ENCODE results near the gene PHC2. TPM values are rescaled to one million over a fixed set of nuclear protein-coding genes. Genes with fewer than 3 reads are reported as not detected.

Gene PHC2
- total RNA-seq, 1 donor = 85.4 TPM

DNA sequence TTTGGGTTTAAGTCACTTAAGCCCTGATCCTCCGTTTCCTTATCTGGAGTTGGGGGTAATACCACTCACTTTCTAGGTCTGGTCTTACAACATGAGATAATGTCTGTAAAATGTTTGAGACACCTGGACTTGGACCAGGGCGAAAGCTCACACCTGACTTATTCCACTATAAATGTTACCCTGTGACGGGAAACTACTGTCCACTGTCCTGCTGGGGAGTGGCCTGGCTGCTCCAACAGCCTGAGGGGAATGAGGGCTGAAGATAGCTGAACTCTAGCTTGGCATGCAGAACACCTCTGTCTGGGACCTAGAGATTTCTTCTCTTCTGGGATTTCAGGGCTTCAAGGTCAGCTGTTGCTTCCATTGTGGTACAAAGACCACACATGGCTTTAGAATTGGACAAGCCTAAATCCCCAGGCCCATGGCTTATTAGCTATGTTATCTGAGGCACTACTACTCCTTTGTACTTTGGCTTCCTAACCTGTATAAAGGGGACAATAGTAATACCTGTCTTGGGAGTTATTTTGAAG lies 100.5 kb downstream of the PHC2 start:
- Histone ChIP-seq H3K27ac (ENCODE audit: low read depth, low read length) (peak overlapping the region; percentile 89), H3K79me2 (ENCODE audit: insufficient read depth, low read length) (peaks cover 73% of the 10 kb centered on the region), H3K36me3 (ENCODE audit: insufficient read depth, low read length) (peaks cover 90% of the 10 kb centered on the region), H3K4me2 (ENCODE audit: insufficient read depth, low read length) (no peak overlapping the region), H3K4me1 (ENCODE audit: insufficient read depth, low read length) (peaks cover 61% of the 10 kb centered on the region), H3K27me3 (ENCODE audit: insufficient read depth, low read length) (no peaks in the 10 kb centered on the region), H4K20me1 (ENCODE audit: insufficient read depth, low read length) (peaks cover 72% of the 10 kb centered on the region), H3K4me3 (ENCODE audit: insufficient read depth, low read length) (no peak overlapping the region), H3K9me3 (ENCODE audit: low read depth, low read length) (no peaks in the 10 kb centered on the region), H2AFZ (ENCODE audit: low read length) (no peak overlapping the region)
- DNase-seq (ENCODE audit: insufficient read length, low spot score, missing footprints) = no peak
- TF ChIP-seq, protein P1, sequence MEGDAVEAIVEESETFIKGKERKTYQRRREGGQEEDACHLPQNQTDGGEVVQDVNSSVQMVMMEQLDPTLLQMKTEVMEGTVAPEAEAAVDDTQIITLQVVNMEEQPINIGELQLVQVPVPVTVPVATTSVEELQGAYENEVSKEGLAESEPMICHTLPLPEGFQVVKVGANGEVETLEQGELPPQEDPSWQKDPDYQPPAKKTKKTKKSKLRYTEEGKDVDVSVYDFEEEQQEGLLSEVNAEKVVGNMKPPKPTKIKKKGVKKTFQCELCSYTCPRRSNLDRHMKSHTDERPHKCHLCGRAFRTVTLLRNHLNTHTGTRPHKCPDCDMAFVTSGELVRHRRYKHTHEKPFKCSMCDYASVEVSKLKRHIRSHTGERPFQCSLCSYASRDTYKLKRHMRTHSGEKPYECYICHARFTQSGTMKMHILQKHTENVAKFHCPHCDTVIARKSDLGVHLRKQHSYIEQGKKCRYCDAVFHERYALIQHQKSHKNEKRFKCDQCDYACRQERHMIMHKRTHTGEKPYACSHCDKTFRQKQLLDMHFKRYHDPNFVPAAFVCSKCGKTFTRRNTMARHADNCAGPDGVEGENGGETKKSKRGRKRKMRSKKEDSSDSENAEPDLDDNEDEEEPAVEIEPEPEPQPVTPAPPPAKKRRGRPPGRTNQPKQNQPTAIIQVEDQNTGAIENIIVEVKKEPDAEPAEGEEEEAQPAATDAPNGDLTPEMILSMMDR (IDR thresholded peaks at IDR 0.05; ENCODE audit: extremely low read depth, low read depth, low read length) = no peak

GRCh38 chr1:33329600-33330305 lies 101.1 kb downstream of the PHC2 start:
- Histone ChIP-seq H2AFZ (ENCODE audit: low read length) (no peak overlapping the region), H3K4me1 (ENCODE audit: insufficient read depth, low read length) (peaks cover 55% of the 10 kb centered on the region)

GRCh38 chr1:33328817-33329216 lies 102.1 kb downstream of the PHC2 start:
- DNase-seq (ENCODE audit: insufficient read length, low spot score, missing footprints) = peak; percentile 27
- Histone ChIP-seq H3K4me1 (ENCODE audit: insufficient read depth, low read length) (peaks cover 45% of the 10 kb centered on the region), H3K36me3 (ENCODE audit: insufficient read depth, low read length) (peaks cover 99% of the 10 kb centered on the region), H3K4me2 (ENCODE audit: insufficient read depth, low read length) (no peak overlapping the region), H3K27me3 (ENCODE audit: insufficient read depth, low read length) (no peaks in the 10 kb centered on the region), H3K27ac (ENCODE audit: low read depth, low read length) (peak overlapping the region; percentile 65), H4K20me1 (ENCODE audit: insufficient read depth, low read length) (peaks cover 78% of the 10 kb centered on the region), H2AFZ (ENCODE audit: low read length) (no peak overlapping the region), H3K79me2 (ENCODE audit: insufficient read depth, low read length) (peaks cover 63% of the 10 kb centered on the region), H3K4me3 (ENCODE audit: insufficient read depth, low read length) (no peak overlapping the region), H3K9me3 (ENCODE audit: low read depth, low read length) (no peaks in the 10 kb centered on the region)
- TF ChIP-seq, protein P1 (IDR thresholded peaks at IDR 0.05; ENCODE audit: extremely low read depth, low read depth, low read length) = no peak

More at GRCh38 chr1:33329600-33330305, 101.1 kb downstream of the PHC2 start:
- Histone ChIP-seq H3K27ac (ENCODE audit: low read depth, low read length) (peak overlapping the region; percentile 47), H3K36me3 (ENCODE audit: insufficient read depth, low read length) (peaks cover 97% of the 10 kb centered on the region), H3K4me2 (ENCODE audit: insufficient read depth, low read length) (no peak overlapping the region), H3K4me3 (ENCODE audit: insufficient read depth, low read length) (no peak overlapping the region), H4K20me1 (ENCODE audit: insufficient read depth, low read length) (peaks cover 76% of the 10 kb centered on the region), H3K79me2 (ENCODE audit: insufficient read depth, low read length) (peaks cover 68% of the 10 kb centered on the region), H3K27me3 (ENCODE audit: insufficient read depth, low read length) (no peaks in the 10 kb centered on the region), H3K9me3 (ENCODE audit: low read depth, low read length) (no peaks in the 10 kb centered on the region)
- DNase-seq (ENCODE audit: insufficient read length, low spot score, missing footprints) = peak; percentile 31
- TF ChIP-seq, protein P1 (IDR thresholded peaks at IDR 0.05; ENCODE audit: extremely low read depth, low read depth, low read length) = no peak

GRCh38 chr1:33327587-33328325 lies 103.1 kb downstream of the PHC2 start:
- Histone ChIP-seq H3K36me3 (ENCODE audit: insufficient read depth, low read length) (peaks cover 99% of the 10 kb centered on the region), H3K4me2 (ENCODE audit: insufficient read depth, low read length) (no peak overlapping the region)

More at GRCh38 chr1:33327587-33328325, 103.1 kb downstream of the PHC2 start:
- H3K79me2 ChIP-seq (ENCODE audit: insufficient read depth, low read length) = peaks cover 53% of the 10 kb centered on the region
- no peak overlapping the region for H3K4me3 ChIP-seq (ENCODE audit: insufficient read depth, low read length)
- no peak overlapping the region for H2AFZ ChIP-seq (ENCODE audit: low read length)
- peak overlapping the region; percentile 76 for H3K27ac ChIP-seq (ENCODE audit: low read depth, low read length)
- no peaks in the 10 kb centered on the region for H3K9me3 ChIP-seq (ENCODE audit: low read depth, low read length)
- no peaks in the 10 kb centered on the region for H3K27me3 ChIP-seq (ENCODE audit: insufficient read depth, low read length)
- peak; percentile 98 for DNase-seq (ENCODE audit: insufficient read length, low spot score, missing footprints)
- H3K4me1 ChIP-seq (ENCODE audit: insufficient read depth, low read length) = peaks cover 35% of the 10 kb centered on the region
- TF ChIP-seq, protein P1 (IDR thresholded peaks at IDR 0.05; ENCODE audit: extremely low read depth, low read depth, low read length) = peak; percentile 16
- H4K20me1 ChIP-seq (ENCODE audit: insufficient read depth, low read length) = peaks cover 78% of the 10 kb centered on the region

Data from osteoblast (primary cell).